Measurements from ENCODE around the gene CGNL1.

The CGNL1 gene

GRCh38 chr15:57386976-57387375 lies 10.7 kb downstream of the CGNL1 start:
- no peak for DNase-seq

- no peak for DNase-seq
These were observed 11.3 kb downstream of the CGNL1 start for GRCh38 chr15:57387564-57388076.

GRCh38 chr15:57388464-57388863 lies 12.2 kb downstream of the CGNL1 start:
- DNase-seq: no peak

GRCh38 chr15:57389991-57390390 lies 13.7 kb downstream of the CGNL1 start:
- DNase-seq: no peak

GRCh38 chr15:57390583-57390982 lies 14.3 kb downstream of the CGNL1 start:
- no peak for DNase-seq

GRCh38 chr15:57391537-57391936 lies 15.2 kb downstream of the CGNL1 start:
- no peak for DNase-seq

GRCh38 chr15:57393061-57393460 lies 16.8 kb downstream of the CGNL1 start:
- no peak for DNase-seq

GRCh38 chr15:57395292-57395691 lies 19.0 kb downstream of the CGNL1 start:
- no peak for DNase-seq

GRCh38 chr15:57398336-57398735 lies 22.0 kb downstream of the CGNL1 start:
- no peak for DNase-seq

GRCh38 chr15:57401546-57401945 lies 25.2 kb downstream of the CGNL1 start:
- no peak for DNase-seq

GRCh38 chr15:57403017-57403416 lies 26.7 kb downstream of the CGNL1 start:
- no peak for DNase-seq

- DNase-seq: no peak
These were observed 27.4 kb downstream of the CGNL1 start for GRCh38 chr15:57403566-57404325.

GRCh38 chr15:57405133-57405532 lies 28.8 kb downstream of the CGNL1 start:
- no peak for DNase-seq

GRCh38 chr15:57406062-57406772 lies 29.9 kb downstream of the CGNL1 start:
- no peak for DNase-seq

GRCh38 chr15:57410373-57410772 lies 34.1 kb downstream of the CGNL1 start:
- no peak for DNase-seq

- DNase-seq: no peak
These were observed 35.9 kb downstream of the CGNL1 start for GRCh38 chr15:57411945-57412768.

- no peak for DNase-seq
These were observed 39.3 kb downstream of the CGNL1 start for GRCh38 chr15:57415602-57416001.

- DNase-seq: no peak
These were observed 42.3 kb downstream of the CGNL1 start for GRCh38 chr15:57418635-57419034.

GRCh38 chr15:57419335-57419734 lies 43.0 kb downstream of the CGNL1 start:
- DNase-seq: no peak

- DNase-seq: no peak
These were observed 44.8 kb downstream of the CGNL1 start for GRCh38 chr15:57421110-57421509.

- no peak for DNase-seq
These were observed 45.2 kb downstream of the CGNL1 start for GRCh38 chr15:57421551-57421950.

GRCh38 chr15:57422113-57422754 lies 45.9 kb downstream of the CGNL1 start:
- no peak for DNase-seq

- no peak for DNase-seq
These were observed 47.4 kb downstream of the CGNL1 start for GRCh38 chr15:57423599-57424140.
